Karpas-422 (cell line): ENCODE measurements around the gene AGBL4. TPM values are rescaled to one million over a fixed set of nuclear protein-coding genes. Genes with fewer than 3 reads are reported as not detected.

Source experiments
- DNase-seq: peaks from one replicate; pipeline ENCODE4 v3.0.0-alpha.2; 2015
- H2AFZ ChIP-seq: fragments of 200-600 bp; sonication (generic); 2 replicates; pipeline ENCODE4 v1.6.1; 2014; ENCODE audit warnings: antibody characterized with exemption, low read length, mixed read lengths
- H3K27ac ChIP-seq: fragments of 200-600 bp; sonication (generic); 2 replicates; pipeline ENCODE4 v1.5.1; 2014; ENCODE audit warnings: mild to moderate bottlenecking, low read length, moderate library complexity
- H3K27me3 ChIP-seq: fragments of 200-600 bp; sonication (generic); 2 replicates; pipeline ENCODE4 v1.6.1; 2014; ENCODE audit warnings: low read length, mixed read lengths
- H3K36me3 ChIP-seq: fragments of 200-600 bp; sonication (generic); 2 replicates; pipeline ENCODE4 v1.6.1; 2014; ENCODE audit warnings: low read length, mixed read lengths; ENCODE audit not compliant: insufficient read depth
- H3K4me1 ChIP-seq: fragments of 200-600 bp; sonication (generic); 2 replicates; pipeline ENCODE4 v1.6.1; 2014; ENCODE audit warnings: mild to moderate bottlenecking, low read length, mixed read lengths
- H3K4me2 ChIP-seq: fragments of 200-600 bp; sonication (generic); 2 replicates; pipeline ENCODE4 v1.6.1; 2014; ENCODE audit warnings: low read length, low read depth, mild to moderate bottlenecking; ENCODE audit not compliant: poor library complexity, severe bottlenecking
- H3K4me3 ChIP-seq: fragments of 200-600 bp; sonication (generic); 2 replicates; pipeline ENCODE4 v1.5.1; 2014; ENCODE audit warnings: mild to moderate bottlenecking, antibody characterized with exemption, low read length, mixed read lengths
- H3K79me2 ChIP-seq: fragments of 200-600 bp; sonication (generic); 2 replicates; pipeline ENCODE4 v1.6.1; 2014; ENCODE audit warnings: mild to moderate bottlenecking, low read length, mixed read lengths
- H3K9ac ChIP-seq: fragments of 200-600 bp; sonication (generic); 2 replicates; pipeline ENCODE4 v1.6.0; 2014; ENCODE audit warnings: low read length
- H3K9me2 ChIP-seq: fragments of 200-600 bp; sonication (generic), shearing (Covaris generic); replicated peaks from 2 replicates; pipeline ENCODE4 v1.6.0; 2014; ENCODE audit warnings: mild to moderate bottlenecking, low read length, moderate library complexity; ENCODE audit not compliant: insufficient read depth
- H3K9me3 ChIP-seq: fragments of 300-700, 200-600 bp; sonication (generic); 2 replicates; pipeline ENCODE4 v1.6.1; 2014; ENCODE audit warnings: low read length, mixed read lengths
- H4K20me1 ChIP-seq: fragments of 200-600 bp; sonication (generic); 2 replicates; pipeline ENCODE4 v1.6.1; 2014; ENCODE audit warnings: mild to moderate bottlenecking, antibody characterized with exemption, low read length, low read depth; ENCODE audit not compliant: insufficient read depth
- total RNA-seq: library from RNA; depleted of rRNA; stranded (reverse); fragments of >200 nt; shearing (Covaris generic); gene quantifications from 2 replicates; pipeline ENCODE4 v1.2.3, GENCODE V29; 2014; ENCODE audit warnings: low replicate concordance

The AGBL4 gene
- total RNA-seq, 1 experiment from 2014 or later: not detected

DNA sequence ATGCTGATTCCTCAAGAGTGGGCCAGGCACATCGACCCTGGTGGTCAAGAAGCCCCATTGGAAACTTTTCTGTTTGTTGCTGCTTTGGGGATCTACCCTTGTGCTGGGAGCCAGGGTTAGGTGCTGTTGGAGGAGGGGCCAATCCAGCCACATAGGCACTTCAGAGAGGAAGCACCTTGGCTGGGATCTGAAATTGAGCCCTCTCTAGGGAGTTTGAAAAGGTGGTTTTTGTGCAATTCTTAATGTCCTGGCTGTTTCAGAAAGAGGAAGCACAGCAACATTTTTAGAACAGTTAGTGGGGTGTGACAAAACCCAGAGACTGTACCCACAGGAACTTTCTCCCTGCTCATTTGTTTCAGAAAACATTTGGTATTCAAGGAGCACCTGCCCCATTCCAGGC, 1229.9 kb downstream of the AGBL4 start:
- Histone ChIP-seq H3K9me3 (no peaks in the 10 kb centered on the region), H3K9ac (no peak overlapping the region), H3K27ac (no peak overlapping the region), H3K4me1 (peaks cover 35% of the 10 kb centered on the region), H2AFZ (no peak overlapping the region), H3K4me3 (peak overlapping the region; percentile 39), H3K4me2 (peak overlapping the region; percentile 61), H3K27me3 (no peaks in the 10 kb centered on the region), H3K79me2 (no peaks in the 10 kb centered on the region), H3K36me3 (no peaks in the 10 kb centered on the region), H4K20me1 (no peaks in the 10 kb centered on the region), H3K9me2 (no peaks in the 10 kb centered on the region)
- peak; percentile 86 for DNase-seq

- Histone ChIP-seq H3K36me3 (no peaks in the 10 kb centered on the region), H3K27ac (no peak overlapping the region), H3K4me3 (no peak overlapping the region), H3K4me2 (peak overlapping the region; percentile 61), H3K4me1 (peaks cover 35% of the 10 kb centered on the region), H4K20me1 (no peaks in the 10 kb centered on the region), H3K27me3 (no peaks in the 10 kb centered on the region), H3K9me3 (no peaks in the 10 kb centered on the region), H3K9me2 (no peaks in the 10 kb centered on the region), H3K79me2 (no peaks in the 10 kb centered on the region), H3K9ac (no peak overlapping the region), H2AFZ (no peak overlapping the region)
- no peak for DNase-seq
Measured at GRCh38 chr1:48792961-48793360, 1230.8 kb downstream of the AGBL4 start.

- no peak overlapping the region for H3K9ac ChIP-seq
Measured at GRCh38 chr1:48790397-48790796, 1233.4 kb downstream of the AGBL4 start.

DNA sequence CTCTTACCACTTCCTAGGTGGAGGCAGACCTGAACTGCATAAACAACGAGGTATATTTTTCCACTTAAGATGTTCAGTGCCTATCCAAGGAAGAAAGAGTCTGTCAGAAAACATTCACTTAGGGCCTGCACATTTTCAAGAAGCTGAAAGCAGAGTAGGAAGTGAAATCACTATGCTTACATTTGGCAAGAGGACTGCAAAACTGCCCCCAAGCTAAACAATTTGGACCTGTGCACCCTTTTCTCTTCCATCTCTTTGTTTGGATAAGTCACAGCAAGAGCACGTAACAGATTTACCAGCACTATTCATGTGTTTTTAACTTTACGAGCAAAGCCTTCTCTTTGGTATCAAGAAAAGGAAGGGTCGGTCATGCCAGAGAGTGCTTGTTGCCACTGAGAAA, 1233.9 kb downstream of the AGBL4 start:
- no peak overlapping the region for H2AFZ ChIP-seq

More at GRCh38 chr1:48790397-48790796, 1233.4 kb downstream of the AGBL4 start:
- Histone ChIP-seq H3K27ac (no peak overlapping the region), H4K20me1 (no peaks in the 10 kb centered on the region), H3K36me3 (no peaks in the 10 kb centered on the region), H3K4me2 (no peak overlapping the region), H3K9me3 (no peaks in the 10 kb centered on the region), H2AFZ (no peak overlapping the region), H3K79me2 (no peaks in the 10 kb centered on the region), H3K4me1 (peaks cover 35% of the 10 kb centered on the region), H3K27me3 (no peaks in the 10 kb centered on the region), H3K4me3 (no peak overlapping the region), H3K9me2 (no peaks in the 10 kb centered on the region)
- DNase-seq: no peak

GRCh38 chr1:48785869-48786268, 1237.9 kb downstream of the AGBL4 start:
- Histone ChIP-seq H3K9ac (no peak overlapping the region), H4K20me1 (no peaks in the 10 kb centered on the region), H3K27ac (no peak overlapping the region), H3K27me3 (no peaks in the 10 kb centered on the region), H3K79me2 (no peaks in the 10 kb centered on the region), H3K4me2 (no peak overlapping the region), H3K4me3 (no peak overlapping the region), H3K36me3 (no peaks in the 10 kb centered on the region), H3K4me1 (peaks cover 27% of the 10 kb centered on the region), H2AFZ (no peak overlapping the region), H3K9me2 (no peaks in the 10 kb centered on the region), H3K9me3 (no peaks in the 10 kb centered on the region)
- no peak for DNase-seq

More for the DNA sequence above, 1233.9 kb downstream of the AGBL4 start:
- Histone ChIP-seq H3K9ac (no peak overlapping the region), H3K9me3 (no peaks in the 10 kb centered on the region), H3K4me1 (peaks cover 34% of the 10 kb centered on the region), H3K9me2 (no peaks in the 10 kb centered on the region), H3K4me3 (no peak overlapping the region), H3K27me3 (no peaks in the 10 kb centered on the region), H3K36me3 (no peaks in the 10 kb centered on the region), H3K4me2 (no peak overlapping the region), H3K27ac (no peak overlapping the region), H3K79me2 (no peaks in the 10 kb centered on the region), H4K20me1 (no peaks in the 10 kb centered on the region)
- no peak for DNase-seq

- Histone ChIP-seq H3K79me2 (no peaks in the 10 kb centered on the region), H3K4me3 (no peak overlapping the region), H3K27ac (no peak overlapping the region), H2AFZ (no peak overlapping the region), H4K20me1 (no peaks in the 10 kb centered on the region), H3K27me3 (no peaks in the 10 kb centered on the region), H3K9me3 (no peaks in the 10 kb centered on the region), H3K4me1 (peaks cover 17% of the 10 kb centered on the region), H3K36me3 (no peaks in the 10 kb centered on the region), H3K9me2 (no peaks in the 10 kb centered on the region), H3K4me2 (peak overlapping the region; percentile 24), H3K9ac (no peak overlapping the region)
- no peak for DNase-seq
Measured at GRCh38 chr1:48784301-48784700, 1239.5 kb downstream of the AGBL4 start.

DNA sequence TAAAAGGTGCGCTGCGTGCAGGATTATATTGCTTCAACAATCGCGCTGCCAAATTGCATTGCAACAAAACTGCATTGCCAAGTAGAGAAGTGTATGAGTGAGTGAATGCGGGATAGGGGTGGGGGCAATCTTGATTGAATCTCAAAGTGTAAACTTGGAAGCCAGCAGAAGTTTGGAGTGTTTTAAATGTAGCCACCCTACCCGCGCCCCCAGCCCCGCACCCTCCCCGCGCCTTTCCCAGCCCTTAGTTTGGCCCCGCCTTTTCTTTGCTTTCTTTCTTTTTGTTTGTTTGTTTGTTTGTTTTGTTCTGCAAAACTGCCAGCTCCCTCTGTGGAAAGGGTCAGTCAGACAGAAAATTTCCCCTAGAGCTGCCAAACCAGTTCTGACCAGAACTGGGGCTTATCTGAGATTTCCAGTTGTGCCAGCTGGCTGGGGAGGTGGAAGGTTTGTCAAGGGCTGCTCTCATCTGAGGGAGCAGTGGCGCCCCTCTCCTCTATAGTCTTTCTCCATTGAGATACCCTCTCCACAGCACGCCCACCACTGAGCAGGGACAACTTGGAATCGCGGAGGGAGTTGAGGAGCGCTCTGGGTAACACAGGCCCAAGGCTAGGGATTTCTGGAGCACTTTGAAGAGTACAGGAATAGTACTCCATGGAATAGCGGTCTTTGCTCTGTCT, 1246.4 kb downstream of the AGBL4 start:
- Histone ChIP-seq H3K27me3 (no peaks in the 10 kb centered on the region), H3K9ac (no peak overlapping the region), H3K9me2 (no peaks in the 10 kb centered on the region), H3K9me3 (no peaks in the 10 kb centered on the region), H4K20me1 (no peaks in the 10 kb centered on the region), H3K36me3 (no peaks in the 10 kb centered on the region), H3K27ac (no peak overlapping the region), H3K79me2 (no peaks in the 10 kb centered on the region), H3K4me1 (no peaks in the 10 kb centered on the region), H3K4me2 (no peak overlapping the region), H2AFZ (no peak overlapping the region), H3K4me3 (no peak overlapping the region)
- no peak for DNase-seq

DNA sequence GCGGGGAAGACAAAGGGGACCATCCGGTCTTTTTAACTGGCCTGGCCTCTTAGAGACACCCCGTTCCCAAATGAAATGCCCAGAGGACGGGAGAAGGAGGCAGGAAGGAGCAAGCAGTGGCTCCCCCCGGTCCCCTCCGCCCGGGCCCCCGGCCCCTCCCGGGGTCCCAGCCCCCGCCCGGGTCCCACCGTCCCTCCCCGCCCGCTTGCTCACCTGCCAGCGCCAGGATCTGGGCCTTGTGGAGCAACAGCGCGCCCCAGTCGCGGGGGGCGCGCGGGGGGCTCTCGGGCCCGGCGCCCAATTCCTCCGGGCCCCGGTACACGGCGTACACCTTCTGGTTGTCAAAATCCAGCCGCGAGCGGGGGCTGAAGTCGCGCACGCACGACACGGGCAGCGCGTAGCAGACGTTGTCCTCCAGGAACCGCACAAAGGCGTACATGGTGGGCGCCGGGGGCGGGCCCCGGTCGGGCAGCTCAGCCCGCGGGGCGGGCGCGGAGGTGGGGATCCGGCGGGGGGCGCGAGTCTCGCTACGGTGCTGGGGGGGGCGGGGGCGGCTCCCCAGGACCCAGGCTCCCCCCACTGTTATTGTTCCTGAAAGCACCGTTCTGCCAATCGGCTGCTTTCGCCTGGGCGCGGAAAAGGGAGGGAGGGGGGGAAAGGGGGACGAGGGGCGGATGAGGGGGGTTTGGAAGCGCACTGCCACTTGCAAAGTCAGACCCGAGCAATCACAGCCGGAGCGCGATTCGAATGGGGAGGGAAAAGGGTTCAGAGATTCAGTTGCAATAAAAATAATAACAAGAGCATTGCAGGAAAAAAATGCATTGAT, 1247.1 kb downstream of the AGBL4 start, which contains the start of gene BEND5:
Gene BEND5, minus strand, starts transcription at position 499 of the 826 bp plus-strand sequence. Its CDS starts 60 bp downstream, at position 439.
- H3K27ac ChIP-seq: no peak within 1 kb of the TSS

More for the DNA sequence above, 1247.1 kb downstream of the AGBL4 start, which contains the start of gene BEND5:
- Histone ChIP-seq H3K36me3 (no peaks in the 10 kb centered on the region), H3K4me3 (no peak within 1 kb of the TSS), H2AFZ (no peak within 1 kb of the TSS), H3K27me3 (no peaks in the 10 kb centered on the region), H3K79me2 (no peaks in the 10 kb centered on the region), H4K20me1 (no peaks in the 10 kb centered on the region), H3K9me3 (no peaks in the 10 kb centered on the region), H3K9ac (no peak within 1 kb of the TSS), H3K4me2 (no peak within 1 kb of the TSS), H3K4me1 (no peaks in the 10 kb centered on the region), H3K9me2 (no peaks in the 10 kb centered on the region)
- DNase-seq: no peak
